ENCODE data around the gene PCSK1N.

Gene PCSK1N

DNA sequence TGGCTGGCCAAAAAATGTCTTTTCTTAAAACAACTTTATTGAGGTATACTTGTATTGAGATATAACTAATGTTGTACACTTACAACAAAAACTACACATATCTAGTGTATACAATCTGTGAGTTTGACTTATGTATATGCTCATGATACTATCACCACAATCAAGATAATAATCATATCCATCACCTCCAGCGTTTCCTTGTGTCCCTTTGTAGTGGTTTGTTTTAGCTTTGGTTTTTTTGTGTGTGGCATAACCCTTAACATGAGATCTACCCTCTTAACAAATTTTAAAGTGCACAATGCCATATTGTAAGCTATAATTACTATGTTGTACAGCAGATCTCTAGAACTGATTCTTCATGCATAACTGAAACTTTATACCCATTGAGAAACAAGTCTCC lies 13.4 kb upstream of the PCSK1N start:
- no peak for TF ChIP-seq CTCF (IDR thresholded peaks at IDR 0.05; ENCODE audit: insufficient read depth, low read depth, low read length, missing control alignments)
- no peak for DNase-seq (ENCODE audit: low read depth)
- H3K4me3 ChIP-seq (ENCODE audit: low read depth, low read length), result no peak overlapping the region

- H3K4me3 ChIP-seq (ENCODE audit: low read depth, low read length), result no peak overlapping the region
- no peak for DNase-seq (ENCODE audit: low read depth)
- TF ChIP-seq CTCF (IDR thresholded peaks at IDR 0.05; ENCODE audit: insufficient read depth, low read depth, low read length, missing control alignments), result no peak
Measured at GRCh38 chrX:48839686-48840085, 4.3 kb upstream of the PCSK1N start.

GRCh38 chrX:48834383-48834709 lies 1.1 kb downstream of the PCSK1N start:
- no peak for TF ChIP-seq CTCF (IDR thresholded peaks at IDR 0.05; ENCODE audit: insufficient read depth, low read depth, low read length, missing control alignments)
- H3K4me3 ChIP-seq (ENCODE audit: low read depth, low read length), result no peak overlapping the region
- no peak for DNase-seq (ENCODE audit: low read depth)

DNA sequence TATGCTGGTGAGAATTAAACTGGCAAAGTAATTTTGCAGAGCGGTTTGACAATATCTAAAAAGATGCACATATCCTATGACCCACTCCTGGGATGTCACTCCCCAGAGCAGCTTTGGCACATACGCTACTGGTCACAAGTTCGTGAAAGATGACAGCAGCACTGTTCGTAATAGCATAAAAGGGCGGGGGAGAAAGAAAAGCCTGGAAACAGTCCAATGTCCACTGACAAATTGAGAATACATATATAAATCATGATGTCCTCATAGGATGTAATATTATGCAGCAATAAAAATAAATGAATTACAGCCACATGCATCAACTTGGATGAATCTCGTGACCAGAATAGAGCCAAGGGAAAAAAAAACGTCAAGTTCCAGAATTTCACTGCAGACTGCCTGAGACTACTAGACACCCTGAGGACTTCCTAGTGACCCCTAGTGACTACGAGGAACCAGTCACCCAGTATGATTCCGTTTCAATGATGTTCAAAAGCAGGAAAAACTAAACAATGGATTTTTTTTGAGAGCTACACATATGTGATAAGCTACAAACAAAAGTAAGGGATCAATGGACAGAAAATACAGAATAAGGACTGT lies 1.8 kb downstream of the PCSK1N start:
- no peak for TF ChIP-seq CTCF (IDR thresholded peaks at IDR 0.05; ENCODE audit: insufficient read depth, low read depth, low read length, missing control alignments)
- H3K4me3 ChIP-seq (ENCODE audit: low read depth, low read length), result no peak overlapping the region
- DNase-seq (ENCODE audit: low read depth), result no peak

GRCh38 chrX:48831909-48832291 lies 3.5 kb downstream of the PCSK1N start:
- no peak overlapping the region for H3K4me3 ChIP-seq (ENCODE audit: low read depth, low read length)
- TF ChIP-seq CTCF (IDR thresholded peaks at IDR 0.05; ENCODE audit: insufficient read depth, low read depth, low read length, missing control alignments), result no peak
- DNase-seq (ENCODE audit: low read depth), result no peak

DNA sequence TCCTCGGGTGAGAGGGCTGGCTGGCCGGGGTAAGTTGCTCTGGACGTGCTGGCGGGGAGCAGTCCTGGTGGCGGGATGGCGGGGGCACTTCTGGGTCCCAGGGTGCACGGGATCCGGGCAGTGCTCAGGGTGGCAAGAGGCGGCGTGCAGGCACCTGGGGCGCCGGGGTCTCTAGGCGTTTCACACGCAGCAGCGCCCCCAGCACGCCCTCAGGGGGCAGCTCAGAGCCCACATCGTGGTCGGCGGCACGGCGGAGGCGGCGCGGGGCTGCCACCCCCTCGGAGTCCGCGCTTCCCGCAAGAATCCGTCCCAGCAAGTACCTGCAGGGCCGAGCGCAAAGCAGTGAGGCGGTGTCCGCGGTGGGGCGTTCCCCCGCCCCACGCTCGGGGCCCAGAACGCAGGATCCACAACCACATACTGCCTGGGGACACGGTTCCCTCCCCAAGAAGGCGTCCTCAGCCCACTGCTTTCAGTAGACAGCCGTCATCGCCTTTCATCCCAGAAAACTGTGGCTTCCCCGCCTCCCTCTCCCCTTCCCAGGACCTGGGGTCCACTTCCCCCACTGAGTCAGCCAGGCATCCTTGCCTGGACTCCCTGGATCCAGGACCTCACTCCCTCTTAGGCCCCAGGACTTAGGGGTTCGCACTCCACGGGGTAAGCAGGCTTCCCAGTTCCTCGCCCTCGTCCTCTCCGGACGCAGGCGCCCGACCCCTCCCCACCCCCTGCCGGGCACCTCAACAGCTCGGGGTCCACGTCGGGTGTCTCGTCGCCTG lies 4.1 kb downstream of the PCSK1N start:
- DNase-seq (ENCODE audit: low read depth), result no peak
- H3K4me3 ChIP-seq (ENCODE audit: low read depth, low read length), result no peak overlapping the region
- TF ChIP-seq CTCF (IDR thresholded peaks at IDR 0.05; ENCODE audit: insufficient read depth, low read depth, low read length, missing control alignments), result no peak

Data from GM12865 (cell line).